ENCODE data around the gene IGSF8. TPM values are rescaled to one million over a fixed set of nuclear protein-coding genes. Genes with fewer than 3 reads are reported as not detected.
"Not testable (repeated sequence)": the region's sequence is repeated elsewhere in the genome, so short reads cannot be mapped to it uniquely, and the experiment has no call there.

IGSF8 gene
- total RNA-seq, 1 experiment from 2014 or later = 18.8 TPM

- DNase-seq (ENCODE audit: low read depth, low spot score) = no peak
- H3K9me3 ChIP-seq (ENCODE audit: control insufficient read depth, insufficient read depth, low read depth, low read length) = no peaks in the 10 kb centered on the region
- no peak for TF ChIP-seq TCF7L2 (IDR thresholded peaks at IDR 0.05; ENCODE audit: low read depth, low read length)
- TF ChIP-seq SIN3A (IDR thresholded peaks at IDR 0.05; ENCODE audit: borderline replicate concordance, insufficient read depth, low read depth, low read length) = no peak
- TF ChIP-seq REST (IDR thresholded peaks at IDR 0.05; ENCODE audit: insufficient read depth in 1 of 2, low read depth in 2 of 2, low read length in 1 of 2) = no peak
- no peak for TF ChIP-seq CTCF (IDR thresholded peaks at IDR 0.05)
- TF ChIP-seq POLR2AphosphoS5 (IDR thresholded peaks at IDR 0.05; ENCODE audit: low read depth, low read length) = no peak
- no peaks in the 10 kb centered on the region for H3K36me3 ChIP-seq (ENCODE audit: control insufficient read depth, insufficient read depth, low read length)
- no peak overlapping the region for H3K27ac ChIP-seq (ENCODE audit: low read length)
- ChIA-PET POLR2A (no interaction called here), CTCF (no interaction called here)
- in situ Hi-C loops (cut with HindIII; ENCODE audit: low pct_unique_long_range_greater_than_20kb, low sequenced_read_pairs) = no loop called here
- intact Hi-C loops (cut with micrococcal nuclease; ENCODE audit: unreplicated experiment) = no loop called here
- no peaks in the 10 kb centered on the region for H3K4me1 ChIP-seq (ENCODE audit: control insufficient read depth, insufficient read depth, low read length)
- no TSS peak for BruUV-seq (replicated peaks)
- no peak for ATAC-seq
- H3K4me3 ChIP-seq (ENCODE audit: low read depth in 2 of 2, low read length in 2 of 2) = no peak overlapping the region
- H3K27me3 ChIP-seq (ENCODE audit: control insufficient read depth, insufficient read depth, low read length) = no peaks in the 10 kb centered on the region
These were observed 29.0 kb upstream of the IGSF8 start for GRCh38 chr1:160127381-160127780.

GRCh38 chr1:160126342-160126741 is 27.9 kb upstream of the IGSF8 start:
- BruUV-seq (replicated peaks); H3K27ac ChIP-seq (ENCODE audit: low read length); H3K36me3 ChIP-seq (ENCODE audit: control insufficient read depth, insufficient read depth, low read length); CTCF ChIA-PET; H3K4me3 ChIP-seq (ENCODE audit: low read depth in 2 of 2, low read length in 2 of 2); H3K4me1 ChIP-seq (ENCODE audit: control insufficient read depth, insufficient read depth, low read length); DNase-seq (ENCODE audit: low read depth, low spot score); H3K9me3 ChIP-seq (ENCODE audit: control insufficient read depth, insufficient read depth, low read depth, low read length); ATAC-seq; in situ Hi-C loops (cut with HindIII; ENCODE audit: low pct_unique_long_range_greater_than_20kb, low sequenced_read_pairs); POLR2A ChIA-PET; H3K27me3 ChIP-seq (ENCODE audit: control insufficient read depth, insufficient read depth, low read length); intact Hi-C loops (cut with micrococcal nuclease; ENCODE audit: unreplicated experiment): not testable (repeated sequence)

- Histone ChIP-seq H3K9me3 (ENCODE audit: control insufficient read depth, insufficient read depth, low read depth, low read length) (no peaks in the 10 kb centered on the region), H3K36me3 (ENCODE audit: control insufficient read depth, insufficient read depth, low read length) (no peaks in the 10 kb centered on the region), H3K4me3 (ENCODE audit: low read depth in 2 of 2, low read length in 2 of 2) (no peak overlapping the region), H3K27me3 (ENCODE audit: control insufficient read depth, insufficient read depth, low read length) (no peaks in the 10 kb centered on the region), H3K27ac (ENCODE audit: low read length) (no peak overlapping the region), H3K4me1 (ENCODE audit: control insufficient read depth, insufficient read depth, low read length) (no peaks in the 10 kb centered on the region)
- DNase-seq (ENCODE audit: low read depth, low spot score) (no peak), ATAC-seq (no peak)
- CTCF ChIA-PET = no interaction called here
- BruUV-seq (replicated peaks) = no TSS peak
- in situ Hi-C loops (cut with HindIII; ENCODE audit: low pct_unique_long_range_greater_than_20kb, low sequenced_read_pairs) (no loop called here), intact Hi-C loops (cut with micrococcal nuclease; ENCODE audit: unreplicated experiment) (no loop called here)
- POLR2A ChIA-PET = no interaction called here
- TF ChIP-seq SIN3A (IDR thresholded peaks at IDR 0.05; ENCODE audit: borderline replicate concordance, insufficient read depth, low read depth, low read length) (no peak), CTCF (IDR thresholded peaks at IDR 0.05) (no peak), TCF7L2 (IDR thresholded peaks at IDR 0.05; ENCODE audit: low read depth, low read length) (no peak), REST (IDR thresholded peaks at IDR 0.05; ENCODE audit: insufficient read depth in 1 of 2, low read depth in 2 of 2, low read length in 1 of 2) (no peak), POLR2AphosphoS5 (IDR thresholded peaks at IDR 0.05; ENCODE audit: low read depth, low read length) (no peak)
These were observed 27.3 kb upstream of the IGSF8 start for GRCh38 chr1:160125746-160126145.
